ENCODE data around the gene CAPN8.

DNA sequence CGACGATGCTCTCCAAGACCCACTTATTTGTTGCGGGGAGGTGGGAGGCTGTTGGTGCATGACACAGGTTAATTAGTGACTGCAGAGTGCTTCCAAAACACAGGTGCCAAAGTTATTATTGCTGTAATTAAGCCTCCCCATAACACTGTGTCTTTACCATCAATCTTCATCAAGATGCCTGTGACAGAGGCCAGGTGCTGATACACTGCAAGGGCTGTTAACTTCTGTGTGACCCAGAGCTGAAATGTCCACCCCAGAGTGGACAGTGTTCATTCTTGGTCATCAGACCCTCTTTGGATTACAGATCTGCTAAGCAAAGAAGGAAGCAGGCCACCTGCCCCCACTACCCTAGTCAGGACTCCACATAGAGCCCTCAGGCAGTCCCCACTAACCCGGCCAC lies 55.5 kb downstream of the CAPN8 start:
- no peak for TF ChIP-seq POLR2A (IDR thresholded peaks at IDR 0.05)
- TF ChIP-seq, protein P1, sequence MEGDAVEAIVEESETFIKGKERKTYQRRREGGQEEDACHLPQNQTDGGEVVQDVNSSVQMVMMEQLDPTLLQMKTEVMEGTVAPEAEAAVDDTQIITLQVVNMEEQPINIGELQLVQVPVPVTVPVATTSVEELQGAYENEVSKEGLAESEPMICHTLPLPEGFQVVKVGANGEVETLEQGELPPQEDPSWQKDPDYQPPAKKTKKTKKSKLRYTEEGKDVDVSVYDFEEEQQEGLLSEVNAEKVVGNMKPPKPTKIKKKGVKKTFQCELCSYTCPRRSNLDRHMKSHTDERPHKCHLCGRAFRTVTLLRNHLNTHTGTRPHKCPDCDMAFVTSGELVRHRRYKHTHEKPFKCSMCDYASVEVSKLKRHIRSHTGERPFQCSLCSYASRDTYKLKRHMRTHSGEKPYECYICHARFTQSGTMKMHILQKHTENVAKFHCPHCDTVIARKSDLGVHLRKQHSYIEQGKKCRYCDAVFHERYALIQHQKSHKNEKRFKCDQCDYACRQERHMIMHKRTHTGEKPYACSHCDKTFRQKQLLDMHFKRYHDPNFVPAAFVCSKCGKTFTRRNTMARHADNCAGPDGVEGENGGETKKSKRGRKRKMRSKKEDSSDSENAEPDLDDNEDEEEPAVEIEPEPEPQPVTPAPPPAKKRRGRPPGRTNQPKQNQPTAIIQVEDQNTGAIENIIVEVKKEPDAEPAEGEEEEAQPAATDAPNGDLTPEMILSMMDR (IDR thresholded peaks at IDR 0.05): no peak

Measured in uterus (tissue), 2 donors.